Osteoblast (primary cell): Measurements from ENCODE around the gene CRTAP. TPM values are rescaled to one million over a fixed set of nuclear protein-coding genes. Genes with fewer than 3 reads are reported as not detected.
"Not testable (repeated sequence)": the region's sequence is repeated elsewhere in the genome, so short reads cannot be mapped to it uniquely, and the experiment has no call there.

ENCODE experiments used
- DNase-seq: peaks from one replicate; pipeline ENCODE4 v3.0.0; 2011; ENCODE audit warnings: low spot score, mixed read lengths; ENCODE audit not compliant: insufficient read length; ENCODE audit errors: missing footprints
- H2AFZ ChIP-seq: 2 replicates; pipeline ENCODE4 v1.6.0; 2011; ENCODE audit warnings: mild to moderate bottlenecking, low read length
- H3K27ac ChIP-seq: 2 replicates; pipeline ENCODE4 v1.5.1; 2011; ENCODE audit warnings: mild to moderate bottlenecking, low read depth, low read length, moderate library complexity
- H3K27me3 ChIP-seq: 2 replicates; pipeline ENCODE4 v1.6.0; 2012; ENCODE audit warnings: mild to moderate bottlenecking, control low read depth, inconsistent platforms, low read length, moderate library complexity; ENCODE audit not compliant: insufficient read depth
- H3K36me3 ChIP-seq: 2 replicates; pipeline ENCODE4 v1.5.1; 2011; ENCODE audit warnings: mild to moderate bottlenecking, low read length, control low read depth, moderate library complexity; ENCODE audit not compliant: insufficient read depth
- H3K4me1 ChIP-seq: 2 replicates; pipeline ENCODE4 v1.5.1; 2011; ENCODE audit warnings: mild to moderate bottlenecking, low read length, control low read depth, moderate library complexity; ENCODE audit not compliant: insufficient read depth
- H3K4me2 ChIP-seq: 2 replicates; pipeline ENCODE4 v1.6.0; 2011; ENCODE audit warnings: mild to moderate bottlenecking, low read length; ENCODE audit not compliant: insufficient read depth
- H3K4me3 ChIP-seq: fragments of 200-600 bp; sonication (generic); 3 replicates; pipeline ENCODE4 v1.5.1; 2012; ENCODE audit warnings: mild to moderate bottlenecking, low read length, inconsistent platforms; ENCODE audit not compliant: insufficient read depth
- H3K79me2 ChIP-seq: 2 replicates; pipeline ENCODE4 v1.6.0; 2012; ENCODE audit warnings: mild to moderate bottlenecking, low read length, control low read depth, inconsistent platforms; ENCODE audit not compliant: insufficient read depth
- H3K9me3 ChIP-seq: 2 replicates; pipeline ENCODE4 v1.5.1; 2011; ENCODE audit warnings: low read depth, low read length, control low read depth
- H4K20me1 ChIP-seq: 2 replicates; pipeline ENCODE4 v1.6.0; 2012; ENCODE audit warnings: mild to moderate bottlenecking, low read length, control low read depth; ENCODE audit not compliant: insufficient read depth
- total RNA-seq: library from RNA; depleted of rRNA; stranded (reverse); fragments of >200 nt; gene quantifications from 2 replicates; pipeline ENCODE4 v1.2.3, GENCODE V29; 2012
- TF ChIP-seq, protein P1 (sequence below): IDR thresholded peaks from 2 replicates; pipeline ENCODE4 v1.5.1; 2011; ENCODE audit warnings: mild to moderate bottlenecking, low read depth, low read length, moderate library complexity; ENCODE audit errors: extremely low read depth

CRTAP gene
- total RNA-seq, 1 donor = 266 TPM

DNA sequence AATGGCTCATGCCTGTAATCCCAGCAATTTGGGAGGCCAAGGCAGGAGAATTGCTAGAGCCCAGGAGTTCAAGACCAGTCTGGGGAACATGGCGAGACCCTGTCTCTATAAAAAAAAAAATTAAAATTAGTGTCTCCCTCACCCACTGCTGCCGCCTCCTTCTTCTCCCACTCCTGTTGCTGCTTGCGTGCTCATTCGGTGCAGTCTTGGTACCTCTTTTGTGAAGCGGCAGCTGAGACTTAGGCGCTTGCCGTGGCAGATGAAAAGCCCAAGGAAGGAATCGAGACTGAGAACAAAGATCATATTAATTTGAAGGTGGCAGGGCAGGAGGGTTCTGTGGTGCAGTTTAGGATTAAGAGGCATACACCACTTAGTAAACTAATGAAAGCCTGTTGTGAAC, 36.9 kb upstream of the CRTAP start:
- H3K4me1 ChIP-seq = no peaks in the 10 kb centered on the region
- H2AFZ ChIP-seq = no peak overlapping the region
- DNase-seq = no peak
- TF ChIP-seq, protein P1, sequence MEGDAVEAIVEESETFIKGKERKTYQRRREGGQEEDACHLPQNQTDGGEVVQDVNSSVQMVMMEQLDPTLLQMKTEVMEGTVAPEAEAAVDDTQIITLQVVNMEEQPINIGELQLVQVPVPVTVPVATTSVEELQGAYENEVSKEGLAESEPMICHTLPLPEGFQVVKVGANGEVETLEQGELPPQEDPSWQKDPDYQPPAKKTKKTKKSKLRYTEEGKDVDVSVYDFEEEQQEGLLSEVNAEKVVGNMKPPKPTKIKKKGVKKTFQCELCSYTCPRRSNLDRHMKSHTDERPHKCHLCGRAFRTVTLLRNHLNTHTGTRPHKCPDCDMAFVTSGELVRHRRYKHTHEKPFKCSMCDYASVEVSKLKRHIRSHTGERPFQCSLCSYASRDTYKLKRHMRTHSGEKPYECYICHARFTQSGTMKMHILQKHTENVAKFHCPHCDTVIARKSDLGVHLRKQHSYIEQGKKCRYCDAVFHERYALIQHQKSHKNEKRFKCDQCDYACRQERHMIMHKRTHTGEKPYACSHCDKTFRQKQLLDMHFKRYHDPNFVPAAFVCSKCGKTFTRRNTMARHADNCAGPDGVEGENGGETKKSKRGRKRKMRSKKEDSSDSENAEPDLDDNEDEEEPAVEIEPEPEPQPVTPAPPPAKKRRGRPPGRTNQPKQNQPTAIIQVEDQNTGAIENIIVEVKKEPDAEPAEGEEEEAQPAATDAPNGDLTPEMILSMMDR = no peak
- H3K27ac ChIP-seq = no peak overlapping the region
- peaks cover 29% of the 10 kb centered on the region for H4K20me1 ChIP-seq
- H3K36me3 ChIP-seq = peaks cover 3% of the 10 kb centered on the region
- H3K4me3 ChIP-seq = no peak overlapping the region
- peaks cover 61% of the 10 kb centered on the region for H3K79me2 ChIP-seq
- H3K9me3 ChIP-seq = no peaks in the 10 kb centered on the region
- no peak overlapping the region for H3K4me2 ChIP-seq
- no peaks in the 10 kb centered on the region for H3K27me3 ChIP-seq

DNA sequence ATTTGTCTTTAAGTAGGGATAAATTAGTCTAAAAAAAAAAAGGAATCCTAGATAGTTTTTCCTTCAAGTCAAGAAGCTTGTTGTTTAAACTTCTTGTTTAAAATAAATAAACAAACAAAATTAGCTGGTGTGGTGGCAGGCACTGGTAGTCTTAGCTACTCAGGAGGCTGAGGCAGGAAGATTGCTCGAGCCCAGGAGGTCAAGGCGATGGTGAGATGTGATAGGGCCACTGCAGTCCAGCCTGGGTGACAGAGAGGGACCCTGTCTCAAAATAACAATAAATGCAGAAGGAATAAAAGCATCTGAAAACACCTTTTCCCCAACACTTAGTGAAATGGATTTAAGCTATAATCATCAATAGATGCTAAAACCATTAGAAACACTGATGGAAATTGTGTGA, 35.8 kb upstream of the CRTAP start:
- Histone ChIP-seq H3K79me2 (peaks cover 61% of the 10 kb centered on the region), H3K4me1 (no peaks in the 10 kb centered on the region), H3K36me3 (peaks cover 3% of the 10 kb centered on the region), H3K4me3 (no peak overlapping the region), H3K4me2 (no peak overlapping the region), H3K27ac (no peak overlapping the region), H3K9me3 (no peaks in the 10 kb centered on the region), H4K20me1 (peaks cover 28% of the 10 kb centered on the region), H2AFZ (no peak overlapping the region), H3K27me3 (no peaks in the 10 kb centered on the region)
- TF ChIP-seq, protein P1 = no peak
- no peak for DNase-seq

DNA sequence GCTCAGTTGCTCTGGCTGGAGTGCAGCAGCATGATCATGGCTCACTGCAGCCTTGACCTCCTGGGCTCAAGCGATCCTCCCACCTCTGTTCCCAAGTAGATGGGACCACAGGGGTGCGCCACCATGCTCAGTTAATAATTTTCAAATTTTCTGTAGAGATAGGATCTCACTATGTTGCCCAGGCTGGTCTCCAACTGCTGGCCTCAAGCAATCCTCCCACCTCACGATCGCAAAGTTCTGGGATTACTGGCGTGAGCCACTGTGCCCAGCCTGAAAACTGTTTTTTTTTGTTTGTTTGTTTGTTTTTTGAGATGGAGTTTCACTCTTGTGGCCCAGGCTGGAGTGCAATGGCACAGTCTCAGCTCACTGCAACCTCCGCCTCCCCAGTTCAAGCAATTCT, 34.0 kb upstream of the CRTAP start:
- H2AFZ ChIP-seq, H3K36me3 ChIP-seq, H3K9me3 ChIP-seq, H3K27ac ChIP-seq, H3K4me2 ChIP-seq, H3K4me3 ChIP-seq, H3K27me3 ChIP-seq, H3K4me1 ChIP-seq, DNase-seq: not testable (repeated sequence)
- peaks cover 73% of the 10 kb centered on the region for H3K79me2 ChIP-seq
- peaks cover 36% of the 10 kb centered on the region for H4K20me1 ChIP-seq

DNA sequence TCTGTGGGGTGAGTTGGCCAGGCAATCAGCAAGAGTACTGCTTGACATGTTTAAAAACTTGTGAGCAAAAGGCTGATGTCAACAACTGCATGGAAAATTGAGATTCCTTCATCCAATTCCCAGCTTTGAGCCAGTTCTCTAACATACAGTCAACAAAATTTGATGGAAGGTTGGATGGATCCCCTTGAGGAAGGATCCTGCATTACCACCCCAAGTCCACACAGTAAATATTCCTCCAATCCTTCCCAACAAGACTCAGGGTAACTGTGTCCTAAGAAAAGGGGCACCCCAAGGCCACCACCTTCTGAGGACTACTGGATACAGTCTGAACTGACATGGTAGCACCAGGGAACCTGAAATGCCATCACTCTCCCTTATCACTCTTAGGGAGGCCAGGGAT, 32.0 kb upstream of the CRTAP start:
- TF ChIP-seq, protein P1 = no peak
- H3K4me3 ChIP-seq = no peak overlapping the region
- H3K36me3 ChIP-seq = no peaks in the 10 kb centered on the region
- H3K9me3 ChIP-seq = no peaks in the 10 kb centered on the region
- H3K4me1 ChIP-seq = no peaks in the 10 kb centered on the region
- no peak overlapping the region for H2AFZ ChIP-seq
- no peak overlapping the region for H3K27ac ChIP-seq
- peaks cover 46% of the 10 kb centered on the region for H4K20me1 ChIP-seq
- H3K79me2 ChIP-seq = peaks cover 82% of the 10 kb centered on the region
- no peak for DNase-seq
- no peak overlapping the region for H3K4me2 ChIP-seq
- H3K27me3 ChIP-seq = no peaks in the 10 kb centered on the region
